ENCODE data around the gene KCP. TPM values are rescaled to one million over a fixed set of nuclear protein-coding genes. Genes with fewer than 3 reads are reported as not detected.

The KCP gene
- polyA plus RNA-seq, 1 of the 3 experiments (the other 2 are of a cell fraction) = not detected

- Histone ChIP-seq H3F3A (replicated peaks; ENCODE audit: insufficient read depth) (peaks cover 8% of the 10 kb centered on the region), H3K4me1 (ENCODE audit: control insufficient read depth in 1 of 2, insufficient read depth in 2 of 2, low read depth in 1 of 2, low read length in 1 of 2) (peaks cover 0 to 11% of the 10 kb centered on the region in 2 experiments; a peak in 2 of 4 replicates), H3K4me3 (ENCODE audit: low read depth in 2 of 2, low read length in 1 of 2) (no peak overlapping the region), H3K27ac (ENCODE audit: low read depth in 2 of 2, low read length in 1 of 2) (no peak overlapping the region), H3K9ac (no peak overlapping the region), H4K20me1 (ENCODE audit: insufficient read depth) (peaks cover 93% of the 10 kb centered on the region), H3K36me3 (replicated peaks in 1 of 2; ENCODE audit: control insufficient read depth in 1 of 2, insufficient read depth in 2 of 2, low read length in 1 of 2) (peaks cover 88 to 93% of the 10 kb centered on the region in 2 experiments), H3K4me2 (no peak overlapping the region), H3K27me3 (ENCODE audit: insufficient read depth) (no peaks in the 10 kb centered on the region), H2AFZ (ENCODE audit: low read depth) (no peak overlapping the region), H3K9me3 (no peaks in the 10 kb centered on the region), H3K9me2 (no peaks in the 10 kb centered on the region), H3K79me2 (ENCODE audit: insufficient read depth) (peaks cover 41% of the 10 kb centered on the region; the same call in 1 of the 2 replicates)
- CTCF ChIA-PET = interaction anchor here (1.0 to 1.4 kb wide), 2 partner anchors 24 to 44 kb away, joined by 3 to 4 read pairs; no protein-coding TSS in a partner anchor
- no peak for DNase-seq
- WGBS (ENCODE audit: low lambda C conversion rate) = 89% methylated on average over 12 of the region's 13 CpGs
- POLR2A ChIA-PET = no interaction called here
- TF ChIP-seq TAF1 (IDR thresholded peaks at IDR 0.05; ENCODE audit: borderline replicate concordance, low read depth, low read length) (no peak), MXI1 (IDR thresholded peaks at IDR 0.05; ENCODE audit: low read depth, low read length) (no peak), FOXJ3 (CRISPR knock-in tag; IDR thresholded peaks at IDR 0.05) (no peak), POLR2AphosphoS5 (IDR thresholded peaks at IDR 0.05; ENCODE audit: low read depth, low read length) (no peak), ZBTB33 (IDR thresholded peaks at IDR 0.05; ENCODE audit: borderline replicate concordance, low read depth) (no peak), REST (IDR thresholded peaks at IDR 0.05; ENCODE audit: low read depth, low read length) (no peak), RXRA (IDR thresholded peaks at IDR 0.05; ENCODE audit: borderline replicate concordance, low read depth) (no peak), PBX3 (IDR thresholded peaks at IDR 0.05) (no peak), EZH2phosphoT487 (IDR thresholded peaks at IDR 0.05; ENCODE audit: borderline replicate concordance, low read depth) (no peak), NFIC (IDR thresholded peaks at IDR 0.05; ENCODE audit: borderline replicate concordance) (no peak), EP300 (IDR thresholded peaks at IDR 0.05; ENCODE audit: borderline replicate concordance in 1 of 2, low read depth in 1 of 2, low read length in 1 of 2) (no peak), MEF2A (IDR thresholded peaks at IDR 0.05; ENCODE audit: borderline replicate concordance, low read depth) (no peak)
Observed at GRCh38 chr7:128839751-128840177, 70.7 kb downstream of the KCP start.

Measured in SK-N-SH (cell line).